ENCODE measurements around the gene FAM228A.
"Not testable (repeated sequence)": the region's sequence is repeated elsewhere in the genome, so short reads cannot be mapped to it uniquely, and the experiment has no call there.

FAM228A gene

DNA sequence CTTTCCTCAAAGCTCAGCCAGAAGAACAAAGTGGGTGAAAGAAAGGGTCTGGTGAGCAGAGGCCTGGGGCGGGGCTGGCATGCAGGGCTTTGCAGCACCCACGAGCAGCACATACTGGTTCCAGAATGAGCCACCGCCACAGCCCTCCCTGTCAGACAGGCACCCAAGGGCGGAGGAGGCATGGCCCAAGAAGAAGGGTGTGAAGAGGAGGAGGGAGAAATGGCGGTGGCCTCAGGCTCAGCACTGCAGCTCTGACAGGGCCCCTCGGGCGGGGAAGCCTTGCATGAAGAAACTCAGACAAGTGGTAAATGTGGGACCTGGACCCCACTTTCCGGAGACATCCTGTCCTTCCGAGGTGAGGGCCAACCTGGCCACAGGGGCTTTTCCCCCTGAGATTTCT is 15.7 kb downstream of the FAM228A start:
- in situ Hi-C loops (cut with HindIII; ENCODE audit: low sequenced_read_pairs) = no loop called here

DNA sequence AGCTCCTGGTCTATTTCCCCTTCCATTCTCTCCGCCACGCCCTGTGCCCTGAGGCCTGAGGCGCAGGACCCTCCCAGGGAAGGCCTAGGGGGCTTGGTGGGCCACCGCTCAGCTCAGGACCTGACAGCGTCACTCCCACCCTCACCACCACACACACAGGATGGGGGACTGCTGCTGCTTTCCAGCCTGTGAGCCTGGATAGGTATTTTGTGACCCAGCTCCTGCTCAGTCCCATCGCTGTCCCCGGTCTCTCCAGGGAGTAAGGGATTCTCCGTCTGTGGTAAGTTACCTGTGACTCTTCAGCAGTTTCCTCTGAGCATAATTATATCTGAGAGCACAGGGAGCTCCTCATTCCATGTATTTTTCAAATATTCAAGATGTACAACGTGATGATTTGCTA is 16.3 kb downstream of the FAM228A start:
- in situ Hi-C loops (cut with HindIII; ENCODE audit: low sequenced_read_pairs) = no loop called here

- in situ Hi-C loops (cut with HindIII; ENCODE audit: low sequenced_read_pairs) = no loop called here
Observed at GRCh38 chr2:24191848-24192247, 17.0 kb downstream of the FAM228A start.

- in situ Hi-C loops (cut with HindIII; ENCODE audit: low sequenced_read_pairs) = not testable (repeated sequence)
Observed at GRCh38 chr2:24197213-24197612, 22.4 kb downstream of the FAM228A start.

DNA sequence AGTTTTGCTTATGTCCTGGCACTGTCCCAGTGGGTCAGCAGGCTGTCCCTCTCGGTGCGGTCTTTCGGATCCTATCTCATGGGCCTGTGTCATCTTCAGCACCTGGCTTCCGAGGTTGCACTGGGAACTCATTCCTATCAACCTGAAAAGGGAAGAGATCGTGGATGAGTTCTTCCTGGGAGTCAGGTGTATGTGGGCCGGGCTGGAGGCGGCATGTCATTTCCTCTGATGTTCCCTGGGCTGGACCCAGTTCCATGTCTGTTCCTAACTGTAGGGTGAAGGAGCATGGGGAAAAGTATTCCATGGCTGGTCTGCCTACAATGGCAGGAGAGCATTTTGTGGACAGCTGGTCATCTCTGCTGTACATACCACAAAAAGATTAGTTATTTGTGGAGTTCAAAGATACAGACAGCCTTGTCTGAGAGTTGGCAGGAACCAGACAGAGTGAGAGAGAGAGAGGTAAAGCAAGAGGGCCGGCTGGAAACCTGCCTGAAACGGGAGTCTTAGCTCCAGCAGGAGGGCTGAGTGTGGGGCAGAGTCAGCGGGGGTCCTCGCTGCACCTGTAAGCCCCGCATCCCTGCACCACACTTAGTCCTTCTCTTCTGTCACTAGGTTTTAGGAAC is 25.2 kb downstream of the FAM228A start:
- in situ Hi-C loops (cut with HindIII; ENCODE audit: low sequenced_read_pairs) = loop anchor here (10.0 kb wide), 1 partner anchor 195 kb away; no protein-coding TSS in a partner anchor

GRCh38 chr2:24200799-24201198 is 25.9 kb downstream of the FAM228A start:
- in situ Hi-C loops (cut with HindIII; ENCODE audit: low sequenced_read_pairs) = loop anchor here (10.0 kb wide), 1 partner anchor 194 kb away; no protein-coding TSS in a partner anchor

- in situ Hi-C loops (cut with HindIII; ENCODE audit: low sequenced_read_pairs) = loop anchor here (10.0 kb wide), 1 partner anchor 192 kb away; no protein-coding TSS in a partner anchor
Observed at GRCh38 chr2:24203029-24203786, 28.4 kb downstream of the FAM228A start.

- in situ Hi-C loops (cut with HindIII; ENCODE audit: low sequenced_read_pairs) = loop anchor here (10.0 kb wide), 1 partner anchor 191 kb away; no protein-coding TSS in a partner anchor
Observed at GRCh38 chr2:24203787-24204150, 28.9 kb downstream of the FAM228A start.

DNA sequence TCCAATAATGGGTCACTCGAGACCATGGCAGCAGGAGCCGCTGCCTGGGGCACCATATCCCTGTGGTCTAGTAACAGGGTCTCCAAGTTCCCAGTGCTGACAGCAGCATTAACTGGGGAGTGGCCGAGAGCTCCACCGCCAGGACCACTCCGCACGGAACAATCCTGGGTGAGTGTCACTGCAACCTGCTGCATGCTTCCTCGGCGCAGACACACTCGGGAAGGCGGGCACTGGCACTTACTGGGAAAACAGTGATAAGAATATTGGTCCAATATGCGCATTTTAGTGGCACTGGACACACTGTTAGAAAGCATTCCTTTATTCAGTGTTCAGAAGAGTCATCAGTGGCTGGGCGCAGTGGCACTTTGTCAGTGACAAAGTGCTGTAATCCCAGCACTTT is 29.7 kb downstream of the FAM228A start:
- in situ Hi-C loops (cut with HindIII; ENCODE audit: low sequenced_read_pairs) = loop anchor here (10.0 kb wide), 1 partner anchor 190 kb away; no protein-coding TSS in a partner anchor

DNA sequence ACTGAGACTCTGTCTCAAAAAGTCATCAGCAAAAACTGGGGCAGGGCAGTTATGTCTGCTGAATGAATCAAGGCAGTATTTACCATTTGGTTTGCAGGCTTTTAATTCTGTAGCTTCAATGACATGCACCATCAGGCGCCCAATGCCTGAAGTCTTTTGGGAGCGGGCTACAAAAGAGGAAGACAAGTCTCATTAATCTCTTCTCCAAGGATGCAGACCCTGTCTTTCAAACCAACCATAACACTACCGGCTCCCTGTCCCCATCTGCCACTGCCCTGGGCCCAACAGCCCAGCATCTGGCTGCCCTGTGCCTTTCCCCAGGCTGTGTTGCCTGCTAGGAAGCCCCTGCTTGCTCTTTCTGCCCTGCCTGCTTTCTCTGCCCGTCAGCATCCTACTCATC is 30.3 kb downstream of the FAM228A start:
- in situ Hi-C loops (cut with HindIII; ENCODE audit: low sequenced_read_pairs) = loop anchor here (10.0 kb wide), 1 partner anchor 190 kb away; no protein-coding TSS in a partner anchor

GRCh38 chr2:24206242-24206641 is 31.4 kb downstream of the FAM228A start:
- in situ Hi-C loops (cut with HindIII; ENCODE audit: low sequenced_read_pairs) = loop anchor here (10.0 kb wide), 1 partner anchor 189 kb away; no protein-coding TSS in a partner anchor

DNA sequence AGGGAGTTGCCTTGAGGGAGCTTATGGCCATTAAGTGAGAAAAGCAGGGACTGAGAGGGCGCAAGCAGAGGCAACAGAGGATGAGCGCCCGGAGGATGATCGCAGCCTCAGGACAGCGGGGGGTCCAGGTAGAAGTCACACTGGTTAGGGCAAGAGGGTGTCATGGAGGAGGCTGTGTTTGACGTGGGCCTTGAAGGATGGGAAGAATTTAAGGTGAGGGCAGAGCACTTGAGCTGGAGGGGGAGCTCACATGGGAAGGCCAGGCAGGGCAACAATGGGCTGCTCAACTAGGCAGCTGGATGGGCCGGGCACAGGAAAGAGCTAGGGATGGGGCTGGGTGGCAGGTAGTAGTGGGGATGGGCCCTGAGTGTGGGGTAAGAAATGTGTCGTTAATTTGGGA is 31.9 kb downstream of the FAM228A start:
- in situ Hi-C loops (cut with HindIII; ENCODE audit: low sequenced_read_pairs) = loop anchor here (10.0 kb wide), 1 partner anchor 188 kb away; no protein-coding TSS in a partner anchor

DNA sequence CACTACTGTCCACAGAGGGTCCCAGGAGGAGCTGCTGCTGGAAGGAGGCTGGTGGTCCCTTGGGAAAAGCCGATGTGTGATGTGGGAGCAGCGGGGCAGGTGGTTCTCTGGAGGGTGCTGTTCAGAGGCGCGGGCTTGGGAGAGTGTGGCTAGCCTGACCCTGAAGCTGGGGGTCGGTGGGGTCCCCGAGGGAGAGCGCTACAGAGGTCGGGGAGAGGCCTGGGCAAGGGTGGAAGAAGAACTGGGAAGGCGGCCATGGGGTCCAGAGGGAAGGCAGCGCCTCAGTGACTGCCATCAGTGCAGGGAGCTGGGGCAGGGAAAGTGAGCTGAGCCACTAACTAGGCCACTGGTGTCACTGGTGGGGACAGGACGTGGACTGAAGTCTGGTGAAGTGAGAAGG is 32.5 kb downstream of the FAM228A start:
- in situ Hi-C loops (cut with HindIII; ENCODE audit: low sequenced_read_pairs) = loop anchor here (10.0 kb wide), 1 partner anchor 187 kb away; no protein-coding TSS in a partner anchor

DNA sequence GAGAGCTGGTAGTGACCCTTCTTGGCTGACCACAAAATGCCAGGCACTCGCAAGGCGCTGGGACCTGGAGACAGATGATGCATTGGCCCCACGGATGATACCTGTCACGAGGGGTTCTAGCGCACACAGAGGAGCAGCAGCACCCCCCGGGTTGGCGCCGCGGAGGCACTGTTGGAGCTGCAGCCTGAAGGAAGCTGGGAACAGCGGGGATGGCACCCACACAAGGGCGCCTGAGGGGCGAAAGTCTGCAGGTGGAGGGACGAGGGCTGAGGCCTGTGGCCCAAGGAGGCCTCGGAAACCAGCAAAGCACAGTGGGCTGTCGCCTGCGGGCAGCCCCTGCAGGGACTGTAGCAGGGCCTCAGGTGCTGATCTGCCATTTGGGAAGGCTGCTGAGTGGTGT is 33.6 kb downstream of the FAM228A start:
- in situ Hi-C loops (cut with HindIII; ENCODE audit: low sequenced_read_pairs) = loop anchor here (10.0 kb wide), 1 partner anchor 186 kb away; no protein-coding TSS in a partner anchor

- in situ Hi-C loops (cut with HindIII; ENCODE audit: low sequenced_read_pairs) = loop anchor here (10.0 kb wide), 1 partner anchor 185 kb away; no protein-coding TSS in a partner anchor
Observed at GRCh38 chr2:24209389-24210105, 34.7 kb downstream of the FAM228A start.

DNA sequence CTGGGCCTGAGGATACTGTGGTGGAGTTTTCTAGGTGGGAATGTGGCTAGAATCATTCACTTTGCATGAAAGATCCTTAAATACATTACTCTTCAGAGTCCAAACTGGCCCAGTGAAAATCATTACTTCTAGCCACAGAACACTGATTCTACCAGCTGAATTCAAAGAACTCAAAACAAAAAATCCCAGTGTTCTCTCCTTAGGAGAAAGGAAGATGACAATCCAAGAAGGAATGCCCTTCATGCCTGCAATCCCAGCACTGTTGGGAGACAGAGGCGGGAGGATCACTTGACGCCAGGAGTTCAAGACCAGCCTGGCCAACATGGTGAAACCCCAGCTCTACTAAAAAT is 35.2 kb downstream of the FAM228A start:
- in situ Hi-C loops (cut with HindIII; ENCODE audit: low sequenced_read_pairs) = no loop called here

- in situ Hi-C loops (cut with HindIII; ENCODE audit: low sequenced_read_pairs) = no loop called here
Observed at GRCh38 chr2:24210723-24211122, 35.9 kb downstream of the FAM228A start.

GRCh38 chr2:24211408-24211807 is 36.6 kb downstream of the FAM228A start:
- in situ Hi-C loops (cut with HindIII; ENCODE audit: low sequenced_read_pairs) = no loop called here

DNA sequence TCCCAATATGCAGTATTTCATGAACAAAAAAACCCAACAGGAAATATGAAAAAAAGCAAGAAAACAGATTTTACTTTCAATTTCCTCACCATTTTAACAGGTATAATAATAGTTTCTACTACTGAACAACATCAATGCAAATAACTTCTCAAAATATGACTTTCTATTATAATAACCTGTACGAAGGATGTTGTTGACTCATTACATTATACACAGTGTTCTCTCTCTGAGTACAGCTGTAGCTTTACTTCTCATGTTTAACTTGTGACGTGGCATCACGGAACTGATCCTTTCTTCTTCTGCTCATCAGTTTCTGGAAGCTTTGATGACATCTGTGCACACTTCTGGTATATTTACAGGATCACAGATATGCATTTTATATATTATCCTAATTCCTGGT is 40.0 kb downstream of the FAM228A start:
- in situ Hi-C loops (cut with HindIII; ENCODE audit: low sequenced_read_pairs) = no loop called here

DNA sequence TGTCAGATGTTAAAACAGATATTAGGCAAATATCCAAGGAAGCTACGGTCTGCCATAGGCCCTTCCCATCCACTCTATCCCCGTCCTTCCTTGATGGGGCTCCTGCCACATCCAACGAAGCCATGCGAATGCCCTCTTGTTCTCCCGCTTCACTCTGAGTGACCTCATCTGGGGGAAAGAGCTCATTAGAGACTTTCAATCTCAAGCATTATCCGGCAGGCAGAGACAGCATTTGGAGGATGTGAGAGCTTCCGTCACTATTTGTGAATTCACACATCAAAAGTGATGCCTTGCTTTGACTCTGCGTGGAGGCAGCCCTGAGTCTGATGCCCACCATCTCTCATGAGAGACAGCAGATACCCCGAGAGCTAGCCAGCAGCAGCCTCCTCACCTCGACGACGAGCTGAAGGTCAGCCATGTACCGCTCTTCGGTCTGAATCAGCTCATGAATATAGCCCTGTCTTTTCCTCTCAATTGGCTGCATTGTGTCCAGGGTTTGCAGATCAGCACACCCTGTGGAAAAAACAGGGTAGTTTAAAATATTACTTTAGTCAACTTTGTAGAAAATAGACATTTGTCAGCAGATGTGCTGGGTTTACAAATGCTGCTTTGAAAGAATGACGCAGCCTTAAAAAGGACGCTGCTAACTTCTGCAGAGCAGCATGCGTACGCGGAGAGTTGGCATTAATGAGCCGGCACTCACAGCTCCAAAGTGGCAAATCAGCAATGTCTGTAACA is 45.9 kb downstream of the FAM228A start:
- in situ Hi-C loops (cut with HindIII; ENCODE audit: low sequenced_read_pairs) = no loop called here

Data from DLD1 (cell line).